RWPE2 (cell line): ENCODE measurements around the gene PIR.
A peak's percentile ranks its signal among the peaks of the same experiment; 100 is the strongest.

Experiments
- ATAC-seq: fragments of 200-7000 bp; cut with Tn5 transposase; 3 replicates; pipeline ENCODE4 v1.9.1; 2021; ENCODE audit warnings: low read depth
- DNase-seq: peaks from one replicate; pipeline ENCODE4 v3.0.0-alpha.2; 2020; ENCODE audit warnings: low spot score
- H3K27ac ChIP-seq: fragments of 450-650 bp; 2 replicates; pipeline ENCODE4 v1.5.1; 2017; ENCODE audit warnings: mild to moderate bottlenecking; ENCODE audit not compliant: poor library complexity, severe bottlenecking
- H3K27me3 ChIP-seq: fragments of 250-450 bp; sonication (Bioruptor Pico); 2 replicates; pipeline ENCODE4 v1.5.1; 2021; ENCODE audit warnings: mild to moderate bottlenecking, moderate library complexity; ENCODE audit not compliant: insufficient read depth, poor library complexity, severe bottlenecking
- H3K36me3 ChIP-seq: fragments of 250-450 bp; sonication (Bioruptor Pico); 2 replicates; pipeline ENCODE4 v1.5.1; 2020; ENCODE audit warnings: low read depth, mild to moderate bottlenecking, moderate library complexity
- H3K4me1 ChIP-seq: fragments of 250-450 bp; sonication (Bioruptor Pico); 2 replicates; pipeline ENCODE4 v1.5.1; 2021; ENCODE audit warnings: mild to moderate bottlenecking, moderate library complexity; ENCODE audit not compliant: insufficient read depth, poor library complexity, severe bottlenecking
- H3K4me3 ChIP-seq: fragments of 250-450 bp; sonication (Bioruptor Pico); 2 replicates; pipeline ENCODE4 v1.5.1; 2021; ENCODE audit warnings: mild to moderate bottlenecking, moderate library complexity; ENCODE audit not compliant: severe bottlenecking
- H3K9me3 ChIP-seq: fragments of 250-450 bp; sonication (Bioruptor Pico); 2 replicates; pipeline ENCODE4 v1.5.1; 2021; ENCODE audit warnings: mild to moderate bottlenecking, moderate library complexity; ENCODE audit not compliant: severe bottlenecking
- CTCF ChIP-seq: fragments of 450-650 bp; IDR thresholded peaks from one replicate; pipeline ENCODE4 v1.5.1; 2017; ENCODE audit warnings: mild to moderate bottlenecking, moderate library complexity; ENCODE audit not compliant: poor library complexity, severe bottlenecking

Gene PIR

GRCh38 chrX:15501506-15501905 is 8.4 kb upstream of the PIR start:
- TF ChIP-seq CTCF = no peak

GRCh38 chrX:15500497-15500966 is 7.4 kb upstream of the PIR start, which contains the start of gene BMX:
TSS of gene BMX (plus strand) at chrX:15500807. CDS start at chrX:15508354, 7,547 bp downstream.
- ATAC-seq = no peak
- TF ChIP-seq CTCF = no peak

More at GRCh38 chrX:15501506-15501905, 8.4 kb upstream of the PIR start:
- Histone ChIP-seq H3K36me3 (no peaks in the 10 kb centered on the region), H3K4me3 (no peak overlapping the region), H3K27ac (no peak overlapping the region), H3K9me3 (no peaks in the 10 kb centered on the region), H3K4me1 (peaks cover 8% of the 10 kb centered on the region), H3K27me3 (no peaks in the 10 kb centered on the region)
- DNase-seq (no peak), ATAC-seq (no peak)

GRCh38 chrX:15499976-15500375 is 6.8 kb upstream of the PIR start:
- DNase-seq (no peak), ATAC-seq (no peak)
- Histone ChIP-seq H3K4me1 (peaks cover 4% of the 10 kb centered on the region), H3K9me3 (no peaks in the 10 kb centered on the region), H3K36me3 (no peaks in the 10 kb centered on the region), H3K4me3 (no peak overlapping the region), H3K27me3 (no peaks in the 10 kb centered on the region), H3K27ac (no peak overlapping the region)
- no peak for TF ChIP-seq CTCF

More at GRCh38 chrX:15500497-15500966, 7.4 kb upstream of the PIR start, which contains the start of gene BMX:
- H3K4me3 ChIP-seq = no peak within 1 kb of the TSS
- H3K9me3 ChIP-seq = no peaks in the 10 kb centered on the region
- no peak for DNase-seq
- peaks cover 8% of the 10 kb centered on the region for H3K4me1 ChIP-seq
- H3K27me3 ChIP-seq = no peaks in the 10 kb centered on the region
- H3K27ac ChIP-seq = no peak within 1 kb of the TSS
- H3K36me3 ChIP-seq = no peaks in the 10 kb centered on the region

- H3K27ac ChIP-seq = no peak overlapping the region
- H3K4me1 ChIP-seq = no peaks in the 10 kb centered on the region
- no peak for TF ChIP-seq CTCF
- DNase-seq (no peak), ATAC-seq (no peak)
- no peak overlapping the region for H3K4me3 ChIP-seq
- H3K9me3 ChIP-seq = no peaks in the 10 kb centered on the region
- no peaks in the 10 kb centered on the region for H3K36me3 ChIP-seq
- H3K27me3 ChIP-seq = no peaks in the 10 kb centered on the region
Observed at GRCh38 chrX:15498741-15499140, 5.6 kb upstream of the PIR start.

GRCh38 chrX:15497865-15498264 is 4.7 kb upstream of the PIR start:
- Histone ChIP-seq H3K4me1 (no peaks in the 10 kb centered on the region), H3K4me3 (no peak overlapping the region), H3K27ac (no peak overlapping the region), H3K9me3 (no peaks in the 10 kb centered on the region), H3K36me3 (no peaks in the 10 kb centered on the region), H3K27me3 (no peaks in the 10 kb centered on the region)
- ATAC-seq (0 out of 3 replicates have a peak, but pooled peaks have one; percentile 36), DNase-seq (no peak)
- TF ChIP-seq CTCF = peak; percentile 49
